ENCODE measurements around the gene RPLP2.

DNA sequence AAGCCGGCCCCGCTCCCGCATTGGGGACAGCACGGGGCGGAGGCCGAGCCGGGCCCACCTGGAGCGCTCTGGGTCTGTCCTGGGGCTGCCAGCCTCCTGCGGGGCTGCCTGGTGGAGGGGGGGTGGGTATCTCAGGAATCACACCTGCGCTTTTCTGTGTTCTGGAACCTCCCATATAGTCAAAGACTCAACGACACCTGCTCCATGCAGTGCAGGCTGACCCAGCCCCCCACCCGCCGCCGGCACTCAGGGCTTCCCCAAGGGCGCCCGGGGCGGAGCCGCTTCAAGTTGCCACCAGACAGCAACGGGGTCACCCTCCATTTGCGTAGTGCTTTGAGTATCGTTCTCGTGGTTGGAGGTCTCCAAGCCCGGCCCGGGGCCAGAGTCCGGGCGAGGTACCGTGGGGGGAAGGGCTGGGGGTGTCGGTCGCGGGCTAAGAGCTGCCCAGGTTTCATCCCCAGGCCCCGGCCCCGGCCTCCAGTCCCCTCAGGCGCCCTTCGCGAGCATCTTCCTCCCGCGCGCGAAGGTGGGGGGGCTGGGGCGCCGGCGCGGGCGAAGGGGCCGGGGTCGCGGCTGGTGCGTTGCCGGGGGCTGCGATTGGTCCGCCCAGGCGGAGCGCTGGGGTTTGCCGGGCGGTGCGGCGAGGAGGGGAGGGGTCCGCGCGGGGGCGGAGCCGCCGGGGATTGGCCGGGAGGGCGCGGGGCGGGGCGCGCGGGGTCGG lies 39.5 kb downstream of the RPLP2 start:
- TF ChIP-seq POLR2A (IDR thresholded peaks at IDR 0.05; ENCODE audit: extremely low read depth, insufficient read length), result no peak
- TF ChIP-seq, protein P1, sequence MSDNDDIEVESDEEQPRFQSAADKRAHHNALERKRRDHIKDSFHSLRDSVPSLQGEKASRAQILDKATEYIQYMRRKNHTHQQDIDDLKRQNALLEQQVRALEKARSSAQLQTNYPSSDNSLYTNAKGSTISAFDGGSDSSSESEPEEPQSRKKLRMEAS (IDR thresholded peaks at IDR 0.05; ENCODE audit: low read depth, low read length), result no peak

Data from NB4 (cell line).